BJ (cell line): ENCODE results near the gene CFAP65. TPM values are rescaled to one million over a fixed set of nuclear protein-coding genes. Genes with fewer than 3 reads are reported as not detected.

Experiments used
- CTCF ChIA-PET: fragments of 350-600 bp; formaldehyde crosslinking; extraction: SDS; loops from one replicate; lab custom pipeline; 2021; ENCODE audit warnings: antibody characterized with exemption, inconsistent platforms; lab: Yijun Ruan, JAX
- POLR2A ChIA-PET: fragments of 300-600 bp; sonication (Branson Sonifier 250); formaldehyde crosslinking; extraction: SDS; loops from one replicate; lab custom pipeline; 2021; ENCODE audit warnings: antibody characterized with exemption; lab: Charles Lee
- DNase-seq: peaks from one replicate; pipeline ENCODE4 v3.0.0-alpha.2; 2011; ENCODE audit warnings: low read depth
- H3K27me3 ChIP-seq: 2 replicates; pipeline ENCODE4 v1.6.0; 2011; ENCODE audit warnings: low read length; ENCODE audit not compliant: control insufficient read depth, insufficient read depth
- H3K36me3 ChIP-seq: 2 replicates; pipeline ENCODE4 v1.5.1; 2011; ENCODE audit warnings: low read length; ENCODE audit not compliant: control insufficient read depth, insufficient read depth
- H3K4me3 ChIP-seq: 2 replicates; pipeline ENCODE4 v1.5.1; 2011; ENCODE audit warnings: low read depth, mild to moderate bottlenecking, control low read depth, low read length
- CTCF ChIP-seq: IDR thresholded peaks from 2 replicates; pipeline ENCODE4 v1.5.1; 2011; ENCODE audit warnings: low read depth, mild to moderate bottlenecking, control low read depth, inconsistent platforms, low read length, moderate library complexity; ENCODE audit not compliant: insufficient read depth
- polyA plus RNA-seq: library from polyadenylated mRNA; depleted of rRNA; stranded (reverse); fragments of >200 nt; gene quantifications from 2 replicates; pipeline ENCODE4 v1.2.3, GENCODE V29; 2011

CFAP65 gene
- polyA plus RNA-seq, 1 experiment, result not detected

- TF ChIP-seq CTCF, result no peak
- ChIA-PET POLR2A (no interaction called here), CTCF (interaction anchor here (1.2 to 8.6 kb wide), 3 partner anchors 12 to 56 kb away, joined by 3 to 67 read pairs (median 5); no protein-coding TSS in a partner anchor)
- no peaks in the 10 kb centered on the region for H3K27me3 ChIP-seq
- no peak for DNase-seq
- no peak overlapping the region for H3K4me3 ChIP-seq
- H3K36me3 ChIP-seq, result no peaks in the 10 kb centered on the region; the same call in 1 of the 2 replicates
Measured at GRCh38 chr2:219086196-219086595, 44.9 kb upstream of the CFAP65 start.

GRCh38 chr2:219084791-219085190, 43.5 kb upstream of the CFAP65 start:
- TF ChIP-seq CTCF, result no peak
- ChIA-PET CTCF (interaction anchor here (0.9 to 8.6 kb wide), 7 partner anchors 10 to 209 kb away, joined by 3 to 67 read pairs (median 5); no protein-coding TSS in a partner anchor), POLR2A (no interaction called here)
- no peaks in the 10 kb centered on the region; the same call in 1 of the 2 replicates for H3K36me3 ChIP-seq
- no peak for DNase-seq
- no peak overlapping the region for H3K4me3 ChIP-seq
- H3K27me3 ChIP-seq, result no peaks in the 10 kb centered on the region

- TF ChIP-seq CTCF, result no peak
- Histone ChIP-seq H3K4me3 (no peak overlapping the region), H3K36me3 (no peaks in the 10 kb centered on the region; the same call in 1 of the 2 replicates), H3K27me3 (no peaks in the 10 kb centered on the region)
- DNase-seq, result no peak
- POLR2A ChIA-PET, result no interaction called here
- CTCF ChIA-PET, result interaction anchor here (1.4 to 8.6 kb wide), 3 partner anchors 8 to 37 kb away, joined by 5 to 67 read pairs (median 7); no protein-coding TSS in a partner anchor
Measured at GRCh38 chr2:219082332-219082958, 41.1 kb upstream of the CFAP65 start.

GRCh38 chr2:219081701-219082331, 40.5 kb upstream of the CFAP65 start:
- no peak for TF ChIP-seq CTCF
- no peak for DNase-seq
- Histone ChIP-seq H3K27me3 (no peaks in the 10 kb centered on the region), H3K36me3 (peaks cover 2% of the 10 kb centered on the region), H3K4me3 (no peak overlapping the region)
- ChIA-PET CTCF (interaction anchor here (1.4 to 8.6 kb wide), 5 partner anchors 8 to 38 kb away, joined by 5 to 67 read pairs (median 12); no protein-coding TSS in a partner anchor), POLR2A (no interaction called here)

GRCh38 chr2:219081096-219081495, 39.8 kb upstream of the CFAP65 start:
- ChIA-PET POLR2A (no interaction called here), CTCF (interaction anchor here (0.8 to 8.6 kb wide), 7 partner anchors 7 to 51 kb away, joined by 3 to 67 read pairs (median 6); no protein-coding TSS in a partner anchor)
- TF ChIP-seq CTCF, result no peak
- H3K36me3 ChIP-seq, result peaks cover 2% of the 10 kb centered on the region; the same call in 1 of the 2 replicates
- H3K4me3 ChIP-seq, result no peak overlapping the region
- no peaks in the 10 kb centered on the region for H3K27me3 ChIP-seq
- DNase-seq, result no peak
